AG09309 (cell line): ENCODE measurements around the gene PARVG.

Experiments used
- DNase-seq: peaks from one replicate; pipeline ENCODE4 v3.0.0-alpha.2; 2010; ENCODE audit warnings: low read depth
- H3K4me3 ChIP-seq: 2 replicates; pipeline ENCODE4 v1.5.1; 2011; ENCODE audit warnings: mild to moderate bottlenecking, low read depth, low read length, moderate library complexity; ENCODE audit not compliant: control insufficient read depth
- CTCF ChIP-seq: IDR thresholded peaks from 2 replicates; pipeline ENCODE4 v1.5.1; 2011; ENCODE audit warnings: mild to moderate bottlenecking, low read depth, low read length, inconsistent platforms; ENCODE audit not compliant: insufficient read depth, control insufficient read depth; ENCODE audit errors: missing control alignments

Gene PARVG

GRCh38 chr22:44217346-44217745 lies 36.6 kb downstream of the PARVG start:
- no peak for DNase-seq
- TF ChIP-seq CTCF = no peak

GRCh38 chr22:44218071-44218470 lies 37.3 kb downstream of the PARVG start:
- no peak for DNase-seq
- H3K4me3 ChIP-seq = no peak overlapping the region
- TF ChIP-seq CTCF = no peak

More at GRCh38 chr22:44217346-44217745, 36.6 kb downstream of the PARVG start:
- no peak overlapping the region for H3K4me3 ChIP-seq

GRCh38 chr22:44219101-44219870 lies 38.6 kb downstream of the PARVG start:
- DNase-seq = no peak
- TF ChIP-seq CTCF = no peak
- no peak overlapping the region for H3K4me3 ChIP-seq

- H3K4me3 ChIP-seq = no peak overlapping the region
- no peak for DNase-seq
- no peak for TF ChIP-seq CTCF
These were observed 40.3 kb downstream of the PARVG start for GRCh38 chr22:44220727-44221680.

GRCh38 chr22:44221710-44222475 lies 41.2 kb downstream of the PARVG start:
- H3K4me3 ChIP-seq = no peak overlapping the region
- TF ChIP-seq CTCF = no peak
- no peak for DNase-seq

- no peak for TF ChIP-seq CTCF
- no peak for DNase-seq
- H3K4me3 ChIP-seq = no peak overlapping the region
These were observed 43.4 kb downstream of the PARVG start for GRCh38 chr22:44224166-44224565.
